A673 (cell line): ENCODE data around the gene PRKCH. TPM values are rescaled to one million over a fixed set of nuclear protein-coding genes. Genes with fewer than 3 reads are reported as not detected.

Experiments used
- BruUV-seq: library from RNA; stranded (reverse); fragments of 400-500 nt; replicated peaks from 2 replicates; lab custom pipeline; 2021; lab: Mats Ljungman, UMichigan
- CTCF ChIA-PET: fragments of 300-600 bp; sonication (Branson Sonifier 250); formaldehyde crosslinking; loops from one replicate; lab custom pipeline; 2022; ENCODE audit warnings: antibody characterized with exemption; lab: Charles Lee
- POLR2A ChIA-PET: fragments of 300-600 bp; sonication (Branson Sonifier 250); formaldehyde crosslinking; loops from one replicate; lab custom pipeline; 2022; ENCODE audit warnings: antibody characterized with exemption; ENCODE audit not compliant: low non-redundant PET; lab: Charles Lee
- DNase-seq: peaks from one replicate; pipeline ENCODE4 v3.0.0-alpha.2; 2015; ENCODE audit warnings: low spot score
- H3K27ac ChIP-seq: fragments of 200-600 bp; sonication (generic); 2 replicates; pipeline ENCODE4 v1.5.1; 2016; ENCODE audit warnings: mixed run types, low read depth, mild to moderate bottlenecking, mixed read lengths, antibody characterized with exemption, low read length; ENCODE audit not compliant: poor library complexity, severe bottlenecking
- H3K27me3 ChIP-seq: fragments of 200-600 bp; sonication (generic); replicated peaks from 2 replicates; pipeline ENCODE4 v1.6.1; 2017; ENCODE audit warnings: mixed run types, low read depth, mild to moderate bottlenecking, mixed read lengths, antibody characterized with exemption, low read length; ENCODE audit not compliant: insufficient read depth, poor library complexity
- H3K36me3 ChIP-seq: fragments of 200-600 bp; sonication (generic); 2 replicates; pipeline ENCODE4 v1.6.1; 2016; ENCODE audit warnings: mixed run types, mild to moderate bottlenecking, mixed read lengths, antibody characterized with exemption, low read length; ENCODE audit not compliant: insufficient read depth, poor library complexity, severe bottlenecking
- H3K4me1 ChIP-seq: fragments of 200-600 bp; sonication (generic); 2 replicates; pipeline ENCODE4 v1.6.1; 2017; ENCODE audit warnings: mixed run types, mild to moderate bottlenecking, mixed read lengths, antibody characterized with exemption, low read length; ENCODE audit not compliant: insufficient read depth, poor library complexity, severe bottlenecking
- H3K4me3 ChIP-seq: fragments of 200-600 bp; sonication (generic); 2 replicates; pipeline ENCODE4 v1.5.1; 2016; ENCODE audit warnings: low read depth, mixed run types, mild to moderate bottlenecking, mixed read lengths, low read length; ENCODE audit not compliant: poor library complexity, severe bottlenecking
- H3K9me3 ChIP-seq: fragments of 200-600 bp; sonication (generic); 2 replicates; pipeline ENCODE4 v1.6.1; 2016; ENCODE audit warnings: mixed run types, low read depth, mild to moderate bottlenecking, mixed read lengths, antibody characterized with exemption, low read length; ENCODE audit not compliant: poor library complexity, severe bottlenecking
- EZH2 ChIP-seq: fragments of 200-600 bp; sonication (generic); IDR thresholded peaks from 2 replicates; pipeline ENCODE4 v1.6.1; 2017; ENCODE audit warnings: borderline replicate concordance, low read depth, mild to moderate bottlenecking, mixed read lengths, antibody characterized with exemption, low read length; ENCODE audit not compliant: poor library complexity, severe bottlenecking
- intact Hi-C: fragments of 100-400 bp; cut with micrococcal nuclease; formaldehyde crosslinking; loops from one replicate; pipeline ENCODE4 v1.10.0; 2022; ENCODE audit not compliant: unreplicated experiment
- total RNA-seq: library from RNA; stranded (reverse); gene quantifications from 2 replicates; pipeline ENCODE4 v1.2.3, GENCODE V29; 2021
- TF ChIP-seq, protein P1 (sequence below): fragments of 300-800, 200-600 bp; sonication (generic); conservative IDR thresholded peaks from 2 replicates; pipeline ENCODE4 v1.5.1; 2017; ENCODE audit warnings: low read depth, mild to moderate bottlenecking, antibody characterized with exemption, low read length, moderate library complexity, mixed read lengths

Gene PRKCH
- total RNA-seq, 1 experiment from 2014 or later, result 1.8 TPM

DNA sequence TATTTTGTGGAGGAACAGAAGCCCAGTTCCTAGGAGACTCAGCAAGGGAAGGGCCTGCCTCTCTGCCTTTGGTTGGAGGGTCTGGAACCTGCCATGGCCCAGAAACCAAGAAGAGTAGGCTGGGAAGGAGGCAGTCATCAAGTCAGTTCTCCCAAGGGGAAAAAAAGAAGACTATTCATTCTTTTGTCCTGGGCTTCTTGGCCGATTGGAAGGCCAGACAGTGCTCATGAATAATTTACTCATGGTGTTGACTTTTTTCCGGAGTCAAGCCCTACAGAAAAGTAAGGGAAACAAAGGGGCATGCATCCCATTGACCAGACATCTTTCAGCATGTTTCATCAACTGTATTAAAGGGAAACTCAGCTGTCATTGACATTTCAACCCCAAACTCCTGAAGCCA is 168.1 kb downstream of the PRKCH start:
- no peak for DNase-seq
- no TSS peak for BruUV-seq

DNA sequence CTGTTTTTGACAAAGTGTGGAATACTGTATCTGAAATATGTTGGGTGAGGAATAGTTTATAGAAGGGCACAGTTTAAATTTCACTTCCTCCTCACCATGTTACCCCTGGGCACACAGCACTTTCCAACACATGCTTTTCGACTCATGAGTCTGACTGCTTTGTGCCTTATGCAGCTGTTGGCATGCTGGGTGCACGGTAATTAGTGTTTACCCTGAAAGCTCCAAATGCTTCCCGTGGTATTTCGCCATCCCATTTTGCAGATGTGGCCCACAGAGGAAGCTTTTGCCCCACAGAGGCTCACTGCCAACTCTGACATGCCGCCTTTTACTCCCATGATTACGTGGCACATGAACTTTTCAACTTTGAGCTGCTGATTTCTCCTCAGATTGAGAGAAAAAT is 168.6 kb downstream of the PRKCH start:
- TF ChIP-seq, protein P1, sequence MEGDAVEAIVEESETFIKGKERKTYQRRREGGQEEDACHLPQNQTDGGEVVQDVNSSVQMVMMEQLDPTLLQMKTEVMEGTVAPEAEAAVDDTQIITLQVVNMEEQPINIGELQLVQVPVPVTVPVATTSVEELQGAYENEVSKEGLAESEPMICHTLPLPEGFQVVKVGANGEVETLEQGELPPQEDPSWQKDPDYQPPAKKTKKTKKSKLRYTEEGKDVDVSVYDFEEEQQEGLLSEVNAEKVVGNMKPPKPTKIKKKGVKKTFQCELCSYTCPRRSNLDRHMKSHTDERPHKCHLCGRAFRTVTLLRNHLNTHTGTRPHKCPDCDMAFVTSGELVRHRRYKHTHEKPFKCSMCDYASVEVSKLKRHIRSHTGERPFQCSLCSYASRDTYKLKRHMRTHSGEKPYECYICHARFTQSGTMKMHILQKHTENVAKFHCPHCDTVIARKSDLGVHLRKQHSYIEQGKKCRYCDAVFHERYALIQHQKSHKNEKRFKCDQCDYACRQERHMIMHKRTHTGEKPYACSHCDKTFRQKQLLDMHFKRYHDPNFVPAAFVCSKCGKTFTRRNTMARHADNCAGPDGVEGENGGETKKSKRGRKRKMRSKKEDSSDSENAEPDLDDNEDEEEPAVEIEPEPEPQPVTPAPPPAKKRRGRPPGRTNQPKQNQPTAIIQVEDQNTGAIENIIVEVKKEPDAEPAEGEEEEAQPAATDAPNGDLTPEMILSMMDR, result no peak
- TF ChIP-seq EZH2, result no peak
- Histone ChIP-seq H3K9me3 (no peaks in the 10 kb centered on the region), H3K4me1 (no peaks in the 10 kb centered on the region), H3K27ac (no peak overlapping the region), H3K36me3 (no peaks in the 10 kb centered on the region), H3K4me3 (no peak overlapping the region), H3K27me3 (no peaks in the 10 kb centered on the region)
- intact Hi-C loops, result no loop called here
- no TSS peak for BruUV-seq
- ChIA-PET POLR2A (no interaction called here), CTCF (no interaction called here)
- DNase-seq, result no peak

More for the DNA sequence above, 168.1 kb downstream of the PRKCH start:
- no peak for TF ChIP-seq EZH2
- TF ChIP-seq, protein P1, result no peak
- Histone ChIP-seq H3K9me3 (no peaks in the 10 kb centered on the region), H3K4me3 (no peak overlapping the region), H3K27ac (no peak overlapping the region), H3K27me3 (no peaks in the 10 kb centered on the region), H3K36me3 (no peaks in the 10 kb centered on the region), H3K4me1 (no peaks in the 10 kb centered on the region)
- CTCF ChIA-PET, result no interaction called here
- POLR2A ChIA-PET, result no interaction called here
- intact Hi-C loops, result no loop called here

DNA sequence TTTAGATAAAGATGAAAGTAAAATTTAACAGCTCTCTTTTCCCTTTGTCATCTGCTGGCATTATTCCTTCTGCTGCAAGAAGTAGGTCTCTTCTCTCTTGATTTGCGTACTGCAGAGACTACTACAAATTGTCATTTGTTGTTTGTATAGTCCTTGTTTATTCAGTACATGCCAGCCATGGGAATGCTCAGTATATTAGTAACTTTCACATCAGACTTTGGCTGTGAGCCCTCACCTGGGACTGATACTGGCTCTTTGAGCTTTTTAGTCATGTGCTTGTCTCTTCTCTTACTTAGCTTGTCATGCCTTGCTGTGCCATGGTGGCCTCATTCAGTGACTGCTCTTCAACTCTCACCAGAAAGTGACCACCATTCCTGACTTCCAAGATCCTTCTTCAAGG is 169.8 kb downstream of the PRKCH start:
- no peak for TF ChIP-seq EZH2
- TF ChIP-seq, protein P1, result no peak
- no peaks in the 10 kb centered on the region for H3K36me3 ChIP-seq
- no peaks in the 10 kb centered on the region for H3K27me3 ChIP-seq
- H3K4me3 ChIP-seq, result no peak overlapping the region
- ChIA-PET CTCF (no interaction called here), POLR2A (no interaction called here)
- BruUV-seq, result no TSS peak
- DNase-seq, result no peak
- no peaks in the 10 kb centered on the region for H3K9me3 ChIP-seq
- H3K27ac ChIP-seq, result no peak overlapping the region
- H3K4me1 ChIP-seq, result no peaks in the 10 kb centered on the region
- intact Hi-C loops, result no loop called here
